ENCODE results near the gene LRP4. TPM values are rescaled to one million over a fixed set of nuclear protein-coding genes. Genes with fewer than 3 reads are reported as not detected.

LRP4 gene
- polyA plus RNA-seq, 1 donor (not counting 4 experiments of a cell fraction or from before 2014, with no cell fraction given): 3.4 TPM

GRCh38 chr11:46837860-46838259 lies 80.5 kb downstream of the LRP4 start:
- no peak overlapping the region for H3K9ac ChIP-seq (ENCODE audit: control insufficient read depth, extremely low read depth, insufficient read depth, low read length)
- H3K36me3 ChIP-seq (ENCODE audit: control insufficient read depth in 2 of 2, extremely low read depth in 1 of 2, insufficient read depth in 2 of 2, low read length in 2 of 2): peaks cover 0 to 1% of the 10 kb centered on the region in 2 experiments
- no peaks in the 10 kb centered on the region for H3K27me3 ChIP-seq (ENCODE audit: control insufficient read depth, extremely low read depth, insufficient read depth, low read length)
- no peaks in the 10 kb centered on the region for H3K9me1 ChIP-seq (ENCODE audit: control insufficient read depth, extremely low read depth, insufficient read depth, low read length)
- H3K79me2 ChIP-seq (ENCODE audit: control insufficient read depth, insufficient read depth, low read length): peaks cover 97% of the 10 kb centered on the region
- H3K4me2 ChIP-seq (ENCODE audit: control insufficient read depth, extremely low read depth, insufficient read depth, low read depth, low read length): no peak overlapping the region
- FAIRE-seq (no peak), DNase-seq (ENCODE audit: low read depth, low spot score) (no peak)
- no peak overlapping the region for H2AFZ ChIP-seq (ENCODE audit: control insufficient read depth, low read length)
- TF ChIP-seq CTCF (optimal IDR thresholded peaks at IDR 0.05 in 1 of 3, IDR thresholded peaks at IDR 0.05 in 1 of 3, conservative IDR thresholded peaks at IDR 0.05 in 1 of 3; ENCODE audit: extremely low read depth in 1 of 3, insufficient read depth in 2 of 3, low read length in 3 of 3) (no peak), EZH2 (IDR thresholded peaks at IDR 0.05; ENCODE audit: low read length) (no peak)
- dilution Hi-C loops (cut with MboI; ENCODE audit: extremely low pct_ligation_motif_present, low sequenced_read_pairs): no loop called here
- peaks cover 7% of the 10 kb centered on the region for H4K20me1 ChIP-seq (ENCODE audit: control insufficient read depth, extremely low read depth, insufficient read depth, low read length)
- H3K9me3 ChIP-seq (ENCODE audit: control insufficient read depth, low read depth, low read length): no peaks in the 10 kb centered on the region
- no peak overlapping the region for H3K27ac ChIP-seq (ENCODE audit: control insufficient read depth, insufficient read depth, low read length)
- H3K4me3 ChIP-seq (ENCODE audit: control insufficient read depth in 2 of 3, extremely low read depth in 1 of 3, insufficient read depth in 2 of 3, low read depth in 1 of 3, low read length in 3 of 3): no peak overlapping the region
- peaks cover 10% of the 10 kb centered on the region for H3K4me1 ChIP-seq (ENCODE audit: control insufficient read depth, extremely low read depth, insufficient read depth, low read length)

GRCh38 chr11:46836870-46837269 lies 81.5 kb downstream of the LRP4 start:
- dilution Hi-C loops (cut with MboI; ENCODE audit: extremely low pct_ligation_motif_present, low sequenced_read_pairs): no loop called here

More at GRCh38 chr11:46836870-46837269, 81.5 kb downstream of the LRP4 start:
- peaks cover 13% of the 10 kb centered on the region for H3K4me1 ChIP-seq (ENCODE audit: control insufficient read depth, extremely low read depth, insufficient read depth, low read length)
- no peak overlapping the region for H3K9ac ChIP-seq (ENCODE audit: control insufficient read depth, extremely low read depth, insufficient read depth, low read length)
- H3K36me3 ChIP-seq (ENCODE audit: control insufficient read depth in 2 of 2, extremely low read depth in 1 of 2, insufficient read depth in 2 of 2, low read length in 2 of 2): no peaks in the 10 kb centered on the region
- H3K9me3 ChIP-seq (ENCODE audit: control insufficient read depth, low read depth, low read length): no peaks in the 10 kb centered on the region
- DNase-seq (ENCODE audit: low read depth, low spot score) (no peak), FAIRE-seq (no peak)
- TF ChIP-seq CTCF (optimal IDR thresholded peaks at IDR 0.05 in 1 of 3, IDR thresholded peaks at IDR 0.05 in 1 of 3, conservative IDR thresholded peaks at IDR 0.05 in 1 of 3; ENCODE audit: extremely low read depth in 1 of 3, insufficient read depth in 2 of 3, low read length in 3 of 3): no peak
- TF ChIP-seq EZH2 (IDR thresholded peaks at IDR 0.05; ENCODE audit: low read length): no peak
- peaks cover 9% of the 10 kb centered on the region for H4K20me1 ChIP-seq (ENCODE audit: control insufficient read depth, extremely low read depth, insufficient read depth, low read length)
- H3K27ac ChIP-seq (ENCODE audit: control insufficient read depth, insufficient read depth, low read length): no peak overlapping the region
- H3K9me1 ChIP-seq (ENCODE audit: control insufficient read depth, extremely low read depth, insufficient read depth, low read length): no peaks in the 10 kb centered on the region
- H3K27me3 ChIP-seq (ENCODE audit: control insufficient read depth, extremely low read depth, insufficient read depth, low read length): no peaks in the 10 kb centered on the region
- H3K4me2 ChIP-seq (ENCODE audit: control insufficient read depth, extremely low read depth, insufficient read depth, low read depth, low read length): no peak overlapping the region
- no peak overlapping the region for H2AFZ ChIP-seq (ENCODE audit: control insufficient read depth, low read length)
- H3K4me3 ChIP-seq (ENCODE audit: control insufficient read depth in 2 of 3, extremely low read depth in 1 of 3, insufficient read depth in 2 of 3, low read depth in 1 of 3, low read length in 3 of 3): no peak overlapping the region
- peaks cover 99% of the 10 kb centered on the region for H3K79me2 ChIP-seq (ENCODE audit: control insufficient read depth, insufficient read depth, low read length)

Measured in keratinocyte (primary cell).